Hair follicle dermal papilla cell (primary cell): Measurements from ENCODE around the gene ACADS. TPM values are rescaled to one million over a fixed set of nuclear protein-coding genes. Genes with fewer than 3 reads are reported as not detected.

Experiments used
- total RNA-seq: library from RNA; depleted of rRNA; stranded (reverse); fragments of >200 nt; gene quantifications from 2 replicates; pipeline ENCODE4 v1.2.3, GENCODE V29; 2012

ACADS gene, protein sequence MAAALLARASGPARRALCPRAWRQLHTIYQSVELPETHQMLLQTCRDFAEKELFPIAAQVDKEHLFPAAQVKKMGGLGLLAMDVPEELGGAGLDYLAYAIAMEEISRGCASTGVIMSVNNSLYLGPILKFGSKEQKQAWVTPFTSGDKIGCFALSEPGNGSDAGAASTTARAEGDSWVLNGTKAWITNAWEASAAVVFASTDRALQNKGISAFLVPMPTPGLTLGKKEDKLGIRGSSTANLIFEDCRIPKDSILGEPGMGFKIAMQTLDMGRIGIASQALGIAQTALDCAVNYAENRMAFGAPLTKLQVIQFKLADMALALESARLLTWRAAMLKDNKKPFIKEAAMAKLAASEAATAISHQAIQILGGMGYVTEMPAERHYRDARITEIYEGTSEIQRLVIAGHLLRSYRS
- total RNA-seq, result 17.7 and 18.7 TPM in 2 replicates

DNA sequence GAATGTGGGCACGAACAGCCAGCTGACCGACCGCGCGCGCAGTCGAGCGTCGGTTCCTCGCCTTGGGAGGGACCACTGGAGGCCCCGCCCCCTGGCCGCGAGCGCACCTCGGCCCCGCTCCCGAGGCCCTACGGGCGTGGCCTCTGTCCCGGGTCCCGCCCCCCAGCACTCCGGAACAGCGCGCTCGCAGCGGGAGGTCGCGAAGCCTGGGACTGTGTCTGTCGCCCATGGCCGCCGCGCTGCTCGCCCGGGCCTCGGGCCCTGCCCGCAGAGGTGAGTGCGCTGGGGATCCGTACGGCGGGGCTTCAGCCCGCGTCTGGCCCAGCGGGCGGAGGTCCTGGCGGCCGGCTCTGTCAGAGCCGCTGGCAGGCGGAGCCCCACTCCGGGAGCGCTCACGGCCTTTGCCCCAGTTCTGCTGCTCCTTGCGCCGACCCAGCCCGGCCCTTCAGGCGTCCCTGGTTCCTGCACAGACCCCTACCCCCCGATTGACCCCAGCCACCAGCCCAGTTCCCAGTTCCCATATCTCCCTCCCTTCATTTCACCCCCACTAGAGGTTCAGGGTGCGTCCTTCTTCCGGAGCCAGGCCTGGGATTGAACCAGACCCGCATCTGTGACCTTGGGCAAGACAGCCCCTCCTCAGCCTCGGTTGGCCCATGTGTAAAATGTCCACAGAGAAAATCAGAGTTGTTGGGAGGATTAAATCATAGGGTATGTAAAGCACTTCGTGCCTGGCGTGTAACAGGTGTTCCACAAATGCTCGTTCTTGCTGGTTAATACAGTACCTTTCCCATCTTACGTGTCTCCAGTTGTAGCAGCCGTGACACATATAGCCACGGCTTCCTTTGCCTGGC is at the start of gene ACADS:
Gene ACADS (plus strand): TSS at position 168 of the 851 bp plus-strand sequence. CDS start 60 bp downstream, at position 228.

DNA sequence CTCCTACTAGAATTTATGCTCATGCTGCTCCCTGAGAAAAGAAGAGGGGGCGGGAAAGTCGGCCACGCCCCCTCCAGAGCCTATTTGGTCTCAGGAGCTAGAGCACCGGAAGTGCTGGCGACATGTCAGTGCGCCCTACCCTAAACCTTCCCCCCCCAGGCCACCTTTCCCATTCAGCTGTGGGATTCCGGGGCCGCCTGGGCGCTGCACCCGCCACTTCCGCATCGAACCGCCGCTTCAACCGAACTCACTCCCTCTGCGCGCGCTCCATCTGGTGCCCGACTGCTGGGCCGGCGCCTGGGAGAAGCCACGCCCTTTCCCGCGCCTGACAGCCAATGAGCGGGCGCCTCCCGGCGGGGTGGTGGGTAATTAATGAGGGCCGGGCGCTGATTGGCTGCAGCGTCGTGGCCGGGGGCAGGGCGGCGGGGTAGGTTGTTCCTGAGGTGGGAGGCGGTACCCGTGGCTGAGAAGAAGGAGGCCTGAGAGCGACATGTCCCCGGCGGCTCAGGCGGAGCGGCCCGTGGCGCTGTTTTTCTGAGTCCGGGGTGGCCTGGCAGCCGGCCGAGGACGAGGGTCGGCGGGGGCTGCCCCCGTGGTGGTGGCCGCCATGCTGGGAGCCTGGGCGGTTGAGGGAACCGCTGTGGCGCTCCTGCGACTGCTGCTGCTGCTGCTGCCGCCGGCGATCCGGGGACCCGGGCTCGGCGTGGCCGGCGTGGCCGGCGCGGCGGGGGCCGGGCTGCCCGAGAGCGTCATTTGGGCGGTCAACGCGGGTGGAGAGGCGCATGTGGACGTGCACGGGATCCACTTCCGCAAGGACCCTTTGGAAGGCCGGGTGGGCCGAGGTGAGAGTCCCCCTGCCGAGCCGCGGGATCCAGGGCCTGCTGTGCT is 38.7 kb upstream of the ACADS start, which contains the start of gene MLEC:
Gene MLEC (plus strand): TSS at position 460 of the 888 bp plus-strand sequence. CDS start 148 bp downstream, at position 608.

DNA sequence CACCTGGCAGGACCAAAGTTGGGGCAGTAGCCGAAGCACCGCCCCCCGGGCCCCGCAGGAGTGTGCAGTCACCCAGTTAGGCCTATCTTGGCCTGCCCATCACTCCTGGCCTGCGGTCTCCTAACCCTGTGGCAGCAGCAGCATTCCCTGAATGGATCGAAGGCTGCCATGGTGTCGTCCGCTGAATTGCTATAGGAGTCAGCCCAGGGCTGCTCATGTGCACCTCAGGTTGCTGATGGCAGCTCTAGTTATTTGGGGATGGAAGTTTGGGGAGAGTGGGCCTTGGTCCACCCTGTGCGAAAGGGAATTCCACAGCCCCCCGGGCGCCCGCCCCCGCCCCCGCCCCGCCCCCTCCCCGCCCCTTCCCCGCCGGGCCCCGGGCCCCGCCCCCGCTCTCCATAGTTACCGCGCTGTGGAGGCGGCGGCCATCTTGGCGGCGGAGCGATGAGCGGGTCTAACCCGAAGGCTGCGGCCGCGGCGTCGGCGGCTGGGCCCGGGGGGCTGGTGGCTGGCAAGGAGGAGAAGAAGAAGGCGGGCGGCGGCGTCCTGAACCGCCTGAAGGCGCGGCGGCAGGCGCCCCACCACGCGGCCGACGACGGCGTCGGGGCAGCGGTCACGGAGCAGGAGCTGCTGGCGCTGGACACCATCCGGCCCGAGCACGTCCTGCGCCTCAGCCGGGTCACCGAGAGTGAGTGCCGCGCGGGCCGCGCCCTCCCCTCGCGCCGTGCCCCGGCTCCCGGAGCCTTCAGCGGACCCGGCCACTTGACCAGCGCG is 15.4 kb upstream of the ACADS start, which contains the start of gene UNC119B:
Gene UNC119B (plus strand): TSS at position 428 of the 774 bp plus-strand sequence. CDS start 17 bp downstream, at position 445.

Other genes with a start within 250 kb of the ACADS start
- gene DYNLL1, start 229.7 kb upstream of the ACADS start, total RNA-seq, result 146 and 173 TPM in 2 replicates
- 23.7 and 24.3 TPM in 2 replicates for gene COQ5, start 196.7 kb upstream of the ACADS start, total RNA-seq
- 98.4 and 117 TPM in 2 replicates for gene RNF10, start 191.5 kb upstream of the ACADS start, total RNA-seq
- 11.5 and 18.5 TPM in 2 replicates for gene POP5, start 144.4 kb upstream of the ACADS start, total RNA-seq
- 0.24 and 0.32 TPM in 2 replicates for gene CABP1, start 85.2 kb upstream of the ACADS start, total RNA-seq
- gene MLEC, start 38.7 kb upstream of the ACADS start, total RNA-seq, result 113 and 120 TPM in 2 replicates
- gene UNC119B, start 15.4 kb upstream of the ACADS start, total RNA-seq, result 20.3 and 24.8 TPM in 2 replicates
- gene SPPL3, start 178.5 kb downstream of the ACADS start, total RNA-seq, result 6.6 and 9.7 TPM in 2 replicates